ENCODE results near the gene IGF2BP2. TPM values are rescaled to one million over a fixed set of nuclear protein-coding genes. Genes with fewer than 3 reads are reported as not detected.

Gene IGF2BP2
- total and polyA plus RNA-seq, 2 of the 8 experiments (the other 6 are each of a cell fraction or from before 2014, with no cell fraction given) = 7.4 to 121 TPM

DNA sequence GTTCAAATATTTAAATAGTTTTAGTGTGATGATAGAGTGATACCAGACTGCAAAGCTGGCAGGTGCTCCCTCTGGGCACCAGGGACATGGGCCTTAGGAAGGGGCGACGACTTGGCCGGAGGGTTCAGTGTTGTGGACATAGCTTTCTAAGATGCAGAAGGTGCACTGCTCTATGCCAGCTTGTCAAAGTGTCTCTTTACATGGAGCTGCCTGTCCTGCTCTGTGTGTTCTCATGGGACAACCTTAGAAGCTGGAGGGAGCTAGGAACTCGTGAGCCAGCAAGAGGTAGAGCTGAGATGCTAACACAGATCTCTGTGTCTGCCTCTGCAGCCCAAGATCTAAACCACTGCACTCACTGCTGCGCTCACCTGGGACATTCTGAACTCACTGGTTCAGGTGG is 160.9 kb downstream of the IGF2BP2 start:
- H2BK20ac ChIP-seq (ENCODE audit: low read length) = no peak overlapping the region
- FAIRE-seq (no peak), DNase-seq (ENCODE audit: low read depth in 1 of 2, low spot score in 2 of 2) (no peak)
- H3K27ac ChIP-seq (ENCODE audit: low read depth, low read length) = no peak overlapping the region
- H2BK5ac ChIP-seq (ENCODE audit: low read depth, low read length) = no peak overlapping the region
- WGBS, 2 experiments (ENCODE audit: extremely low coverage in 1 of 2, insufficient coverage in 1 of 2, insufficient read length in 1 of 2, insufficient replicate concordance in 2 of 2, low coverage in 1 of 2, low lambda C conversion rate in 2 of 2, missing lambda C conversion rate in 1 of 2) = 84% methylated on average over 5 of the region's 5 CpGs; no CpG with 5 or more reads in 1 of the 2 experiments
- no peak overlapping the region for H3K4me2 ChIP-seq (ENCODE audit: insufficient read depth in 1 of 2, low read depth in 2 of 2, low read length in 2 of 2)
- H2BK15ac ChIP-seq (ENCODE audit: low read length) = no peak overlapping the region
- H3K14ac ChIP-seq (ENCODE audit: insufficient read length) = no peak overlapping the region
- H2BK120ac ChIP-seq (replicated peaks; ENCODE audit: low read depth, low read length) = no peak overlapping the region
- no peak overlapping the region for H3K23ac ChIP-seq (ENCODE audit: insufficient read length)
- H4K8ac ChIP-seq (ENCODE audit: extremely low read depth, insufficient read depth, low read length) = no peak overlapping the region
- no peaks in the 10 kb centered on the region for H3K79me2 ChIP-seq (ENCODE audit: control insufficient read depth in 1 of 2, insufficient read depth in 2 of 2, low read length in 2 of 2)
- ChIA-PET POLR2A (ENCODE audit: partially characterized antibody) (no interaction called here), CTCF (ENCODE audit: partially characterized antibody) (interaction anchor here (0.5 to 1.9 kb wide), 7 partner anchors 14 to 242 kb away, joined by 3 to 7 read pairs (median 3); no protein-coding TSS in a partner anchor)
- H3K36me3 ChIP-seq (ENCODE audit: control insufficient read depth in 2 of 4, insufficient read depth in 4 of 4, low read length in 3 of 4) = peaks cover 0 to 14% (median 5%) of the 10 kb centered on the region in 4 experiments; a peak in 3 of 8 replicates
- no peak overlapping the region for H3K4ac ChIP-seq (replicated peaks; ENCODE audit: insufficient read length, low read depth, low read length)
- peaks cover 0 to 3% of the 10 kb centered on the region in 2 experiments for H4K20me1 ChIP-seq (replicated peaks in 1 of 2; ENCODE audit: control insufficient read depth in 1 of 2, insufficient read depth in 2 of 2, low read length in 2 of 2)
- H3K18ac ChIP-seq (ENCODE audit: extremely low read depth, low read length) = no peak overlapping the region
- H2BK12ac ChIP-seq (ENCODE audit: low read depth, low read length) = no peak overlapping the region
- H4K91ac ChIP-seq (replicated peaks; ENCODE audit: insufficient read length, low read length) = no peak overlapping the region
- H3K56ac ChIP-seq (replicated peaks; ENCODE audit: insufficient read length, low read depth, low read length) = no peak overlapping the region
- H3K9me3 ChIP-seq (ENCODE audit: insufficient read depth in 2 of 2, low read depth in 1 of 2, low read length in 1 of 2) = no peaks in the 10 kb centered on the region
- no peak overlapping the region for H2AFZ ChIP-seq (ENCODE audit: low read length)
- H3K27me3 ChIP-seq (replicated peaks in 1 of 4; ENCODE audit: control insufficient read depth in 3 of 4, extremely low read depth in 1 of 4, insufficient read depth in 3 of 4, low read length in 3 of 4) = no peaks in the 10 kb centered on the region
- H3K23me2 ChIP-seq (ENCODE audit: low read depth, low read length) = no peaks in the 10 kb centered on the region
- H2AK5ac ChIP-seq (ENCODE audit: low read depth, low read length) = no peak overlapping the region
- H3K4me1 ChIP-seq (replicated peaks in 1 of 4; ENCODE audit: control insufficient read depth in 3 of 4, insufficient read depth in 4 of 4, low read length in 3 of 4) = peaks cover 0 to 3% (median under 1%) of the 10 kb centered on the region in 4 experiments; a peak in 3 of 7 replicates
- H3K4me3 ChIP-seq (ENCODE audit: extremely low read depth in 1 of 4, insufficient read depth in 2 of 4, low read depth in 3 of 4, low read length in 4 of 4) = no peak overlapping the region
- H3K9ac ChIP-seq (replicated peaks in 1 of 4; ENCODE audit: extremely low read depth in 1 of 4, low read depth in 3 of 4, low read length in 3 of 4) = no peak overlapping the region
- no peaks in the 10 kb centered on the region for H3K79me1 ChIP-seq (ENCODE audit: low read depth, low read length)
- H4K5ac ChIP-seq (ENCODE audit: insufficient read length, low read depth, low read length) = no peak overlapping the region
- TF ChIP-seq EP300 (IDR thresholded peaks at IDR 0.05; ENCODE audit: borderline replicate concordance in 1 of 2, low read depth in 2 of 2, low read length in 2 of 2) (no peak), SAP30 (IDR thresholded peaks at IDR 0.05; ENCODE audit: insufficient read depth, insufficient replicate concordance, low read length) (no peak), FOSL1 (IDR thresholded peaks at IDR 0.05; ENCODE audit: insufficient read depth, low read depth, low read length) (no peak), RXRA (IDR thresholded peaks at IDR 0.05; ENCODE audit: insufficient read depth, low read depth, low read length) (no peak), CTBP2 (IDR thresholded peaks at IDR 0.05; ENCODE audit: borderline replicate concordance, insufficient read depth, insufficient read length, low read length) (no peak)
- TF ChIP-seq, protein P1, sequence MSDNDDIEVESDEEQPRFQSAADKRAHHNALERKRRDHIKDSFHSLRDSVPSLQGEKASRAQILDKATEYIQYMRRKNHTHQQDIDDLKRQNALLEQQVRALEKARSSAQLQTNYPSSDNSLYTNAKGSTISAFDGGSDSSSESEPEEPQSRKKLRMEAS (IDR thresholded peaks at IDR 0.05) = no peak
- TF ChIP-seq, protein P2, sequence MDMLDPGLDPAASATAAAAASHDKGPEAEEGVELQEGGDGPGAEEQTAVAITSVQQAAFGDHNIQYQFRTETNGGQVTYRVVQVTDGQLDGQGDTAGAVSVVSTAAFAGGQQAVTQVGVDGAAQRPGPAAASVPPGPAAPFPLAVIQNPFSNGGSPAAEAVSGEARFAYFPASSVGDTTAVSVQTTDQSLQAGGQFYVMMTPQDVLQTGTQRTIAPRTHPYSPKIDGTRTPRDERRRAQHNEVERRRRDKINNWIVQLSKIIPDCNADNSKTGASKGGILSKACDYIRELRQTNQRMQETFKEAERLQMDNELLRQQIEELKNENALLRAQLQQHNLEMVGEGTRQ (IDR thresholded peaks at IDR 0.05; ENCODE audit: low read length) = no peak
- TF ChIP-seq, protein P3, sequence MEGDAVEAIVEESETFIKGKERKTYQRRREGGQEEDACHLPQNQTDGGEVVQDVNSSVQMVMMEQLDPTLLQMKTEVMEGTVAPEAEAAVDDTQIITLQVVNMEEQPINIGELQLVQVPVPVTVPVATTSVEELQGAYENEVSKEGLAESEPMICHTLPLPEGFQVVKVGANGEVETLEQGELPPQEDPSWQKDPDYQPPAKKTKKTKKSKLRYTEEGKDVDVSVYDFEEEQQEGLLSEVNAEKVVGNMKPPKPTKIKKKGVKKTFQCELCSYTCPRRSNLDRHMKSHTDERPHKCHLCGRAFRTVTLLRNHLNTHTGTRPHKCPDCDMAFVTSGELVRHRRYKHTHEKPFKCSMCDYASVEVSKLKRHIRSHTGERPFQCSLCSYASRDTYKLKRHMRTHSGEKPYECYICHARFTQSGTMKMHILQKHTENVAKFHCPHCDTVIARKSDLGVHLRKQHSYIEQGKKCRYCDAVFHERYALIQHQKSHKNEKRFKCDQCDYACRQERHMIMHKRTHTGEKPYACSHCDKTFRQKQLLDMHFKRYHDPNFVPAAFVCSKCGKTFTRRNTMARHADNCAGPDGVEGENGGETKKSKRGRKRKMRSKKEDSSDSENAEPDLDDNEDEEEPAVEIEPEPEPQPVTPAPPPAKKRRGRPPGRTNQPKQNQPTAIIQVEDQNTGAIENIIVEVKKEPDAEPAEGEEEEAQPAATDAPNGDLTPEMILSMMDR (IDR thresholded peaks at IDR 0.05; ENCODE audit: control extremely low read depth in 1 of 3, insufficient read depth in 1 of 3, low read depth in 1 of 3, low read length in 3 of 3) = no peak

Data from H1 (cell line).